Measurements from ENCODE around the gene ATP2C1. TPM values are rescaled to one million over a fixed set of nuclear protein-coding genes. Genes with fewer than 3 reads are reported as not detected.

ATP2C1 gene
- total and polyA plus RNA-seq, 2 donors (not counting 3 experiments of a cell fraction or from before 2014, with no cell fraction given): 50.1 to 73.3 TPM

DNA sequence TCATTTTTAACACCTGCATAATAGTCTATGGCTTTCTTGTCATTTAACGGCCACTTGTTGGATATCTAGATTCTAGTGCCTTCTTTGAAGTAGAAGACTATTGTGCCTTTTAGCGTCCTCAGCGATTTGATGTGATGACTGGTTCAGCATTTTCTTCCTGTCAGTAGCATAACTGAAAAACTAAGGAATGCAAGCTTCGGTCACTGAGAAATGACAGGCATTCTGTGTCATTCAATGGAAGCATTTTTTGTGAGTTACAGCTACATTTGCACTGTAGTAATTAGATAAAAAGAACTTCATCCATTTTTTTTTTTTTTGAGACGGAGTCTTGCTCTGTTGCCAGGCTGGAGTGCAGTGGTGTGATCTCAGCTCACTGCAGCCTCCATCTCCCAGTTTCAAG is 143.1 kb downstream of the ATP2C1 start:
- Histone ChIP-seq H3K4me3 (replicated peaks in 1 of 3; ENCODE audit: insufficient read depth in 1 of 3, low read depth in 1 of 3, low read length in 3 of 3) (no peak overlapping the region), H3K9me3 (replicated peaks; ENCODE audit: control insufficient read depth, insufficient read depth, low read length) (no peaks in the 10 kb centered on the region), H3K4me1 (ENCODE audit: control insufficient read depth, extremely low read depth, insufficient read depth, low read length) (no peaks in the 10 kb centered on the region), H2AFZ (ENCODE audit: low read depth, low read length) (no peak overlapping the region), H3K27me3 (ENCODE audit: control insufficient read depth in 2 of 2, insufficient read depth in 2 of 2, low read length in 2 of 2) (no peaks in the 10 kb centered on the region), H3K79me2 (ENCODE audit: control insufficient read depth, insufficient read depth, low read length) (no peaks in the 10 kb centered on the region), H3K4me2 (ENCODE audit: insufficient read depth, low read length) (no peak overlapping the region), H3K27ac (ENCODE audit: insufficient read depth, low read depth, low read length) (no peak overlapping the region), H4K20me1 (replicated peaks; ENCODE audit: control insufficient read depth, extremely low read depth, insufficient read depth, low read length) (no peaks in the 10 kb centered on the region), H3K36me3 (ENCODE audit: control insufficient read depth in 2 of 2, extremely low read depth in 1 of 2, insufficient read depth in 2 of 2, low read length in 2 of 2) (no peaks in the 10 kb centered on the region), H3K9me1 (replicated peaks; ENCODE audit: control insufficient read depth, extremely low read depth, insufficient read depth, low read length) (no peaks in the 10 kb centered on the region), H3K9ac (replicated peaks; ENCODE audit: extremely low read depth, insufficient read depth, low read length) (no peak overlapping the region)
- POLR2A ChIA-PET: no interaction called here
- dilution Hi-C loops (cut with MboI; ENCODE audit: extremely low pct_ligation_motif_present, low sequenced_read_pairs) (no loop called here), intact Hi-C loops (cut with micrococcal nuclease) (no loop called here)
- DNase-seq (ENCODE audit: low read depth, low spot score): no peak
- no TSS peak for BruUV-seq (replicated peaks)
- FAIRE-seq: no peak
- CTCF ChIA-PET: interaction anchor here (1.3 to 2.6 kb wide), 4 partner anchors 11 to 993 kb away, joined by 3 to 8 read pairs (median 5); partner anchors contain the start of genes ASTE1 and NEK11
- TF ChIP-seq GATA2 (IDR thresholded peaks at IDR 0.05; ENCODE audit: insufficient read depth, insufficient read length, low read depth, low read length) (no peak), FOS (IDR thresholded peaks at IDR 0.05; ENCODE audit: borderline replicate concordance, insufficient read depth, low read length) (no peak), JUN (IDR thresholded peaks at IDR 0.05; ENCODE audit: borderline replicate concordance, insufficient read depth, insufficient read length, low read depth) (no peak), POLR2A (IDR thresholded peaks at IDR 0.05; ENCODE audit: low read depth, low read length) (no peak), POLR2AphosphoS5 (IDR thresholded peaks at IDR 0.05; ENCODE audit: insufficient read depth, low read depth, low read length) (no peak), MYC (IDR thresholded peaks at IDR 0.05; ENCODE audit: low read depth, low read length) (no peak), EZH2 (IDR thresholded peaks at IDR 0.05; ENCODE audit: borderline replicate concordance, low read depth, low read length, severe bottlenecking) (no peak)
- TF ChIP-seq, protein P1, sequence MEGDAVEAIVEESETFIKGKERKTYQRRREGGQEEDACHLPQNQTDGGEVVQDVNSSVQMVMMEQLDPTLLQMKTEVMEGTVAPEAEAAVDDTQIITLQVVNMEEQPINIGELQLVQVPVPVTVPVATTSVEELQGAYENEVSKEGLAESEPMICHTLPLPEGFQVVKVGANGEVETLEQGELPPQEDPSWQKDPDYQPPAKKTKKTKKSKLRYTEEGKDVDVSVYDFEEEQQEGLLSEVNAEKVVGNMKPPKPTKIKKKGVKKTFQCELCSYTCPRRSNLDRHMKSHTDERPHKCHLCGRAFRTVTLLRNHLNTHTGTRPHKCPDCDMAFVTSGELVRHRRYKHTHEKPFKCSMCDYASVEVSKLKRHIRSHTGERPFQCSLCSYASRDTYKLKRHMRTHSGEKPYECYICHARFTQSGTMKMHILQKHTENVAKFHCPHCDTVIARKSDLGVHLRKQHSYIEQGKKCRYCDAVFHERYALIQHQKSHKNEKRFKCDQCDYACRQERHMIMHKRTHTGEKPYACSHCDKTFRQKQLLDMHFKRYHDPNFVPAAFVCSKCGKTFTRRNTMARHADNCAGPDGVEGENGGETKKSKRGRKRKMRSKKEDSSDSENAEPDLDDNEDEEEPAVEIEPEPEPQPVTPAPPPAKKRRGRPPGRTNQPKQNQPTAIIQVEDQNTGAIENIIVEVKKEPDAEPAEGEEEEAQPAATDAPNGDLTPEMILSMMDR (IDR thresholded peaks at IDR 0.05; ENCODE audit: extremely low read depth in 1 of 2, insufficient read depth in 1 of 2, low read depth in 1 of 2, low read length in 2 of 2): no peak
- TF ChIP-seq, protein P2, sequence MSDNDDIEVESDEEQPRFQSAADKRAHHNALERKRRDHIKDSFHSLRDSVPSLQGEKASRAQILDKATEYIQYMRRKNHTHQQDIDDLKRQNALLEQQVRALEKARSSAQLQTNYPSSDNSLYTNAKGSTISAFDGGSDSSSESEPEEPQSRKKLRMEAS (IDR thresholded peaks at IDR 0.05; ENCODE audit: insufficient read depth, insufficient read length): no peak

Measured in endothelial cell of umbilical vein (primary cell).